ENCODE data around the gene AIM2. TPM values are rescaled to one million over a fixed set of nuclear protein-coding genes. Genes with fewer than 3 reads are reported as not detected.
"Not testable (repeated sequence)": the region's sequence is repeated elsewhere in the genome, so short reads cannot be mapped to it uniquely, and the experiment has no call there.

Gene AIM2
- total and polyA plus RNA-seq, 10 of the 15 experiments (the other 5 are each of a cell fraction or from before 2014, with no cell fraction given) = 7.9 to 35.7 (median 12.8) TPM

DNA sequence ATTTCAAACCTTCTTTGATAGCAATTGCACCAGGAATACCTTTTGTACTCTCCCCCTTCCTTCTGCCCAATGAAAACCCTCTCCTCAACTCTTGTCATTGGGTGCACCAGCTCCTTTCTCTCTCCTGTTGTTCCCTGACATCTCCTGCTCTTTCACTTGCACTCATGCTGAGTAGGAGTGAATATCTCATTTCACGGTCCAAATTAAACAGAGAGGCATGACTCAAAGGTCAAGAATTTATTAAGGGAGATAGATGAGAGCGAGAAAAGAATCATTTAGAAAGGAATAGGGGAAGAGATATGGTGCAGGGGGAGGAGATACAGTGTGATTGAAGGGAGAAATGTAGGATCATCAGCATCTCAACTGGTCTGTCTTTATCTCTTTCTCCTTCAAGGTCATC, 22.1 kb downstream of the AIM2 start (continued):
- TF ChIP-seq, protein P1, sequence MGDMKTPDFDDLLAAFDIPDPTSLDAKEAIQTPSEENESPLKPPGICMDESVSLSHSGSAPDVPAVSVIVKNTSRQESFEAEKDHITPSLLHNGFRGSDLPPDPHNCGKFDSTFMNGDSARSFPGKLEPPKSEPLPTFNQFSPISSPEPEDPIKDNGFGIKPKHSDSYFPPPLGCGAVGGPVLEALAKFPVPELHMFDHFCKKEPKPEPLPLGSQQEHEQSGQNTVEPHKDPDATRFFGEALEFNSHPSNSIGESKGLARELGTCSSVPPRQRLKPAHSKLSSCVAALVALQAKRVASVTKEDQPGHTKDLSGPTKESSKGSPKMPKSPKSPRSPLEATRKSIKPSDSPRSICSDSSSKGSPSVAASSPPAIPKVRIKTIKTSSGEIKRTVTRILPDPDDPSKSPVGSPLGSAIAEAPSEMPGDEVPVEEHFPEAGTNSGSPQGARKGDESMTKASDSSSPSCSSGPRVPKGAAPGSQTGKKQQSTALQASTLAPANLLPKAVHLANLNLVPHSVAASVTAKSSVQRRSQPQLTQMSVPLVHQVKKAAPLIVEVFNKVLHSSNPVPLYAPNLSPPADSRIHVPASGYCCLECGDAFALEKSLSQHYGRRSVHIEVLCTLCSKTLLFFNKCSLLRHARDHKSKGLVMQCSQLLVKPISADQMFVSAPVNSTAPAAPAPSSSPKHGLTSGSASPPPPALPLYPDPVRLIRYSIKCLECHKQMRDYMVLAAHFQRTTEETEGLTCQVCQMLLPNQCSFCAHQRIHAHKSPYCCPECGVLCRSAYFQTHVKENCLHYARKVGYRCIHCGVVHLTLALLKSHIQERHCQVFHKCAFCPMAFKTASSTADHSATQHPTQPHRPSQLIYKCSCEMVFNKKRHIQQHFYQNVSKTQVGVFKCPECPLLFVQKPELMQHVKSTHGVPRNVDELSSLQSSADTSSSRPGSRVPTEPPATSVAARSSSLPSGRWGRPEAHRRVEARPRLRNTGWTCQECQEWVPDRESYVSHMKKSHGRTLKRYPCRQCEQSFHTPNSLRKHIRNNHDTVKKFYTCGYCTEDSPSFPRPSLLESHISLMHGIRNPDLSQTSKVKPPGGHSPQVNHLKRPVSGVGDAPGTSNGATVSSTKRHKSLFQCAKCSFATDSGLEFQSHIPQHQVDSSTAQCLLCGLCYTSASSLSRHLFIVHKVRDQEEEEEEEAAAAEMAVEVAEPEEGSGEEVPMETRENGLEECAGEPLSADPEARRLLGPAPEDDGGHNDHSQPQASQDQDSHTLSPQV (IDR thresholded peaks at IDR 0.05) = no peak
- TF ChIP-seq MEF2B (IDR thresholded peaks at IDR 0.05; ENCODE audit: partially characterized antibody, poor library complexity, severe bottlenecking) (no peak), SMAD5 (IDR thresholded peaks at IDR 0.05; ENCODE audit: low read depth) (no peak), RFX5 (IDR thresholded peaks at IDR 0.05; ENCODE audit: low read depth, low read length) (no peak)

DNA sequence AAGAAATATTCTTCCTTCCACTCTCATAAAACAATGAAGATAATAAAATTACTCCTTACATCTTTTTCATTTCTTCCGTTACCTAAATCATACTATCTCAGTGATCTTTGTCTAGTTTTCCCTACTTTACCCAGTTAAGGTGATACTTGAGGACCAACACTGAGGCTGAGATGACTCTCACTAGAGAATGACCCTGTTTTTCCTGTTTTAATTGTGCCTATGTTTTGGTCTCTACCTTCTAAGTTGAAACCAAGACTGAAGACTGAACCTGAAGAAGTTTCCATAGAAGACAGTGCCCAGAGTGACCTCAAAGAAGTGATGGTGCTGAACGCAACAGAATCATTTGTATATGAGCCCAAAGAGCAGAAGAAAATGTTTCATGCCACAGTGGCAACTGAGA, 25.1 kb downstream of the AIM2 start:
- in situ Hi-C loops (cut with MboI) = loop anchor here (5.0 kb wide), 1 partner anchor 34 kb away; no protein-coding TSS in a partner anchor

DNA sequence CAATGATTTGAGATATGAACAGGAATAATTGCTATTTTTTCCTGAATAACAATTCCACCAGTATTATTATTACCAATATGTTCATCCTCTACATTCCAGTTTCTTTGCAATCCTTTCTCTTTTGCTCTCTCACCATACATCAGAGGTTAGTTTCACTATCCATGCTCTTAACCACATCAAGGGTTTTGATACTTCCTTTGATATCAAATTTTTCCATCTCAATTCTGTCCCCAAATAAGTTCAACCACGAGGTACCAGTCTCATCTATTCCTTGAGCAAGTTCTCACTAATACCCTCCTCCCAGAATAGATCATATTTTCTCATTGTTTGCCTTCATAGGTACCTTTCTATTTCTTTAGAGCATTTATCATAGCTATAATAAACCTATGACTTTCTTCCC, 30.1 kb downstream of the AIM2 start:
- H3K27me3 ChIP-seq (replicated peaks in 1 of 2; ENCODE audit: control insufficient read depth in 2 of 2, insufficient read depth in 2 of 2, low read length in 1 of 2); CTCF ChIA-PET; H3K27ac ChIP-seq (ENCODE audit: control insufficient read depth, insufficient read depth); DNase-seq (ENCODE audit: low read depth, low spot score); H3K79me2 ChIP-seq (ENCODE audit: control insufficient read depth, insufficient read depth, low read length); intact Hi-C loops (cut with micrococcal nuclease; ENCODE audit: unreplicated experiment); FAIRE-seq; BruUV-seq (replicated peaks); H3K4me2 ChIP-seq (ENCODE audit: control insufficient read depth, insufficient read depth); H3K9me3 ChIP-seq (replicated peaks; ENCODE audit: control insufficient read depth, insufficient read depth, low read length); H3K4me1 ChIP-seq (ENCODE audit: control insufficient read depth, insufficient read depth, low read length); H3K9ac ChIP-seq (ENCODE audit: control insufficient read depth, insufficient read depth, low read length); RAD21 ChIA-PET (ENCODE audit: unreplicated experiment); H2AFZ ChIP-seq (ENCODE audit: control insufficient read depth, low read depth, low read length); SMC1A ChIA-PET (ENCODE audit: uncharacterized antibody, unreplicated experiment); H4K20me1 ChIP-seq (ENCODE audit: control insufficient read depth, insufficient read depth); ATAC-seq; H3K4me3 ChIP-seq; POLR2A ChIA-PET: not testable (repeated sequence)
- 0% methylated on average over 1 of the region's 1 CpG for WGBS (ENCODE audit: insufficient coverage, insufficient replicate concordance, low lambda C conversion rate, missing lambda C conversion rate)
- in situ Hi-C loops (cut with MboI) = loop anchor here (25.0 kb wide), 1 partner anchor 1291 kb away; the partner anchor contains the start of genes COPA and NCSTN
- peaks cover 6 to 12% of the 10 kb centered on the region in 2 experiments for H3K36me3 ChIP-seq (ENCODE audit: control insufficient read depth in 2 of 2, insufficient read depth in 2 of 2, low read length in 1 of 2)

More for the DNA sequence above, 25.1 kb downstream of the AIM2 start:
- no TSS peak for BruUV-seq (replicated peaks)
- H3K4me2 ChIP-seq (ENCODE audit: control insufficient read depth, insufficient read depth) = no peak overlapping the region
- H3K36me3 ChIP-seq (ENCODE audit: control insufficient read depth in 2 of 2, insufficient read depth in 2 of 2, low read length in 1 of 2) = peaks cover 12 to 43% of the 10 kb centered on the region in 2 experiments
- no peak overlapping the region for H3K27ac ChIP-seq (ENCODE audit: control insufficient read depth, insufficient read depth)
- 100% methylated on average over 2 of the region's 2 CpGs for WGBS (ENCODE audit: insufficient coverage, insufficient replicate concordance, low lambda C conversion rate, missing lambda C conversion rate)
- H3K4me1 ChIP-seq (ENCODE audit: control insufficient read depth, insufficient read depth, low read length) = no peaks in the 10 kb centered on the region
- ATAC-seq = no peak
- TF ChIP-seq IKZF2 (IDR thresholded peaks at IDR 0.05) (no peak), HDAC2 (IDR thresholded peaks at IDR 0.05) (no peak), CBFB (IDR thresholded peaks at IDR 0.05; ENCODE audit: low read depth) (no peak), MEF2A (IDR thresholded peaks at IDR 0.05; ENCODE audit: insufficient read depth, low read depth, low read length) (no peak)
- TF ChIP-seq, protein P2, sequence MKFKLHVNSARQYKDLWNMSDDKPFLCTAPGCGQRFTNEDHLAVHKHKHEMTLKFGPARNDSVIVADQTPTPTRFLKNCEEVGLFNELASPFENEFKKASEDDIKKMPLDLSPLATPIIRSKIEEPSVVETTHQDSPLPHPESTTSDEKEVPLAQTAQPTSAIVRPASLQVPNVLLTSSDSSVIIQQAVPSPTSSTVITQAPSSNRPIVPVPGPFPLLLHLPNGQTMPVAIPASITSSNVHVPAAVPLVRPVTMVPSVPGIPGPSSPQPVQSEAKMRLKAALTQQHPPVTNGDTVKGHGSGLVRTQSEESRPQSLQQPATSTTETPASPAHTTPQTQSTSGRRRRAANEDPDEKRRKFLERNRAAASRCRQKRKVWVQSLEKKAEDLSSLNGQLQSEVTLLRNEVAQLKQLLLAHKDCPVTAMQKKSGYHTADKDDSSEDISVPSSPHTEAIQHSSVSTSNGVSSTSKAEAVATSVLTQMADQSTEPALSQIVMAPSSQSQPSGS (IDR thresholded peaks at IDR 0.05; ENCODE audit: low read length) = no peak
- no peak for FAIRE-seq
- RAD21 ChIA-PET (ENCODE audit: unreplicated experiment) = no interaction called here
- CTCF ChIA-PET = no interaction called here
- no peak for DNase-seq (ENCODE audit: low read depth, low spot score)
- no peak overlapping the region for H3K4me3 ChIP-seq
- H3K9ac ChIP-seq (ENCODE audit: control insufficient read depth, insufficient read depth, low read length) = no peak overlapping the region
- H3K79me2 ChIP-seq (ENCODE audit: control insufficient read depth, insufficient read depth, low read length) = no peaks in the 10 kb centered on the region
- SMC1A ChIA-PET (ENCODE audit: uncharacterized antibody, unreplicated experiment) = no interaction called here
- no peaks in the 10 kb centered on the region for H4K20me1 ChIP-seq (ENCODE audit: control insufficient read depth, insufficient read depth)
- no peak overlapping the region for H2AFZ ChIP-seq (ENCODE audit: control insufficient read depth, low read depth, low read length)
- POLR2A ChIA-PET = no interaction called here
- H3K9me3 ChIP-seq (replicated peaks; ENCODE audit: control insufficient read depth, insufficient read depth, low read length) = no peaks in the 10 kb centered on the region
- intact Hi-C loops (cut with micrococcal nuclease; ENCODE audit: unreplicated experiment) = no loop called here
- no peaks in the 10 kb centered on the region for H3K27me3 ChIP-seq (replicated peaks in 1 of 2; ENCODE audit: control insufficient read depth in 2 of 2, insufficient read depth in 2 of 2, low read length in 1 of 2)

All from GM12878 (cell line).